Kidney (tissue), 14 donors: ENCODE data around the gene SLC34A3. TPM values are rescaled to one million over a fixed set of nuclear protein-coding genes. Genes with fewer than 3 reads are reported as not detected.
A peak's percentile ranks its signal among the peaks of the same experiment; 100 is the strongest.

Experiments
- DNase-seq, 5 donors: peaks; one replicate each; pipeline ENCODE4 v3.0.0-alpha.2; 2013 to 2020
- FAIRE-seq: peaks from 2 replicates; lab custom pipeline; 2012; peaks lifted over from hg19 to GRCh38; lab: Jason Lieb, UNC
- H3K27ac ChIP-seq, 2 donors: one replicate each; pipeline ENCODE4 v1.7.0; 2013; ENCODE audit warnings: low read depth in 2 of 2, low read length in 2 of 2, inconsistent platforms in 1 of 2
- H3K27me3 ChIP-seq: one replicate; pipeline ENCODE4 v1.7.1; 2013; ENCODE audit warnings: low read length, inconsistent platforms; ENCODE audit not compliant: control insufficient read depth, insufficient read depth
- H3K36me3 ChIP-seq, 3 donors: one replicate each; pipeline versions ENCODE4 v1.7.0 to v1.7.1; 2013; ENCODE audit warnings: low read length in 3 of 3, control low read depth in 1 of 3, inconsistent platforms in 1 of 3; ENCODE audit not compliant: insufficient read depth in 3 of 3, control insufficient read depth in 2 of 3
- H3K4me1 ChIP-seq, 3 donors: one replicate each; pipeline versions ENCODE4 v1.7.0 to v1.7.1; 2013; ENCODE audit warnings: low read length in 3 of 3, inconsistent platforms in 1 of 3, low read depth in 1 of 3; ENCODE audit not compliant: control insufficient read depth in 2 of 3, insufficient read depth in 2 of 3
- H3K4me3 ChIP-seq, 3 donors: one replicate each; pipeline versions ENCODE4 v1.7.0 to v1.8.1; 2013; ENCODE audit warnings: low read length in 3 of 3, control low read depth in 1 of 3, inconsistent platforms in 1 of 3
- H3K9ac ChIP-seq, 3 donors: one replicate each; pipeline versions ENCODE4 v1.7.0 to v1.7.1; 2013; ENCODE audit warnings: low read length in 3 of 3, control low read depth in 1 of 3, inconsistent platforms in 1 of 3
- H3K9me3 ChIP-seq, 3 donors: one replicate each; pipeline versions ENCODE4 v1.7.0 to v1.7.1; 2013; ENCODE audit warnings: low read length in 3 of 3, control low read depth in 1 of 3, inconsistent platforms in 1 of 3; ENCODE audit not compliant: control insufficient read depth in 2 of 3, insufficient read depth in 1 of 3
- CTCF ChIP-seq: IDR thresholded peaks from 3 replicates; pipeline ENCODE4 v1.5.1; 2012; ENCODE audit warnings: mild to moderate bottlenecking, moderate library complexity, borderline replicate concordance; ENCODE audit not compliant: insufficient read depth; ENCODE audit errors: extremely low read depth
- intact Hi-C: fragments of 100-400 bp; cut with DNase I; formaldehyde crosslinking; loops from one replicate; pipeline ENCODE4 v1.11.1; 2022
- polyA plus RNA-seq: library from polyadenylated mRNA; stranded (reverse); fragments of 350-450 nt; fragmentation: Illumina TruSeq; extraction: RNeasy Lipid Tissue Mini Kit (QIAGEN cat#74804); gene quantifications from one replicate; pipeline ENCODE4 v1.2.3, GENCODE V29; 2014; ENCODE audit warnings: low read depth, low replicate concordance; ENCODE audit not compliant: insufficient read depth
- total RNA-seq: library from RNA; stranded (reverse); fragmentation: NEBNext Ultra II Directional; extraction: Animal tissue kit (Norgen Biotek cat#: 25700); gene quantifications from one replicate; pipeline ENCODE4 v1.2.1, GENCODE V29; 2021
- donor health status: control.
- donor health status: control.
- donor health status: control.
- donor health status: control.
- donor health status: control.
- donor health status: DM: yes; HTN: yes; CAD: no.
- donor health status: Normal renal cell carcinoma (clear cell type).

Gene SLC34A3
- total and polyA plus RNA-seq, 2 donors from 2014 or later: 0.13 to 36.0 TPM

DNA sequence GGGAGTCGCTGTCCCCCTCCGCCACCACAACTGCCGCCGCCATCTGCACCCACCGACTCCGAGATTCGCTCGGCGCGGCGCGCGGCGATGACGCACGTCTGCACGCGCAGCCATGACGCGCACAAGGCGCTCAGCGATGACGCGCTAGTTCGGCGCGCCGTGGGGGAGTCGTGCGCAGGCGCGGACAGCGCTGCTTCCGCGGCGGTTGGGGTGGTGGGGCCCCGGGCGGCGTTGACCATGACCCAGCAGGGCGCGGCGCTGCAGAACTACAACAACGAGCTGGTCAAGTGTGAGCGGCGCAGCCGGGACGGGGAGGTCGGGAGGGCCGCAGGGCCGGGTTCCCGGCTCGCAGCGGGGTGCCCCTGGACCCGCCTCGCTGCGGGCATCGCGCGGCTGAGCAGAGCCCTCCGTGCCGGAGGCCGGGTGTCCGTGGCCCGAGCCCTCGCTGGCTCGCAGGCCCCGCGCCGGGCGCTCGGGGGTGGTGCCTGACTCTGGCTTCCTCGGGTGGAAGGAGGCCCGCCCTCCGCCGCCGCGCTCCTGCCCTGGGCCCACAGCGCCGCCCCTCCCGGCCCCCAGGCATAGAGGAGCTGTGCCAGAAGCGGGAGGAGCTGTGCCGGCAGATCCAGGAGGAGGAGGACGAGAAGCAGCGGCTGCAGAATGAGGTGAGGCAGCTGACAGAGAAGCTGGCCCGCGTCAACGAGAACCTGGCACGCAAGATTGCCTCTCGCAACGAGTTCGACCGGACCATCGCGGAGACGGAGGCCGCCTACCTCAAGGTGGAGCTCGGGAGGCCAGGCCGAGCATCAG lies 42.0 kb upstream of the SLC34A3 start, which contains the start of the genes ANAPC2 and SSNA1:
ANAPC2 (minus strand) TSS at position 71 of the 807 bp plus-strand sequence; CDS start at position 43, 28 bp downstream.
SSNA1 (plus strand) TSS at position 187 of the 807 bp plus-strand sequence; CDS start at position 238, 51 bp downstream.
- intact Hi-C loops: no loop called here
- peak within 1 kb of the TSS; percentile 74 to 94 (median 75) for H3K4me3 ChIP-seq
- H3K9me3 ChIP-seq: no peaks in the 10 kb centered on the region
- H3K4me1 ChIP-seq: peaks cover 4 to 46% (median 30%) of the 10 kb centered on the region in 3 donors
- peaks cover 0 to 15% (median 11%) of the 10 kb centered on the region in 3 donors for H3K36me3 ChIP-seq
- FAIRE-seq: no peak
- H3K27ac ChIP-seq: peak within 1 kb of the TSS; percentile 75 to 85
- peak; percentile 93 to 97 (median 96) for DNase-seq
- H3K27me3 ChIP-seq: no peaks in the 10 kb centered on the region
- H3K9ac ChIP-seq: peak within 1 kb of the TSS; percentile 58 to 95 (median 70)
- TF ChIP-seq CTCF: peak; percentile 25

- DNase-seq (no peak), FAIRE-seq (no peak)
- intact Hi-C loops: no loop called here
- H3K9ac ChIP-seq: peak overlapping the region; percentile 58 to 80 (median 70)
- H3K4me1 ChIP-seq: peaks cover 4 to 48% (median 35%) of the 10 kb centered on the region in 3 donors
- H3K4me3 ChIP-seq: peak overlapping the region; percentile 74 to 94 (median 75)
- H3K27ac ChIP-seq: peak overlapping the region; percentile 75 to 85
- TF ChIP-seq CTCF: no peak
- no peaks in the 10 kb centered on the region for H3K27me3 ChIP-seq
- no peaks in the 10 kb centered on the region for H3K9me3 ChIP-seq
- peaks cover 0 to 15% (median 4%) of the 10 kb centered on the region in 3 donors for H3K36me3 ChIP-seq
Observed at GRCh38 chr9:137189297-137190295, 41.1 kb upstream of the SLC34A3 start.

GRCh38 chr9:137190315-137190856 lies 40.3 kb upstream of the SLC34A3 start:
- Histone ChIP-seq H3K4me3 (peak overlapping the region in 1 of 3 donors; percentile 94), H3K27ac (no peak overlapping the region), H3K36me3 (peaks cover 0 to 15% (median 4%) of the 10 kb centered on the region in 3 donors), H3K9me3 (no peaks in the 10 kb centered on the region), H3K9ac (peak overlapping the region in 1 of 3 donors; percentile 80), H3K27me3 (no peaks in the 10 kb centered on the region), H3K4me1 (peaks cover 4 to 55% (median 35%) of the 10 kb centered on the region in 3 donors)
- no peak for DNase-seq
- FAIRE-seq: no peak
- intact Hi-C loops: no loop called here
- no peak for TF ChIP-seq CTCF
